T1000 (cell line): ENCODE results near the gene DAGLB.
"Not testable (repeated sequence)": the region's sequence is repeated elsewhere in the genome, so short reads cannot be mapped to it uniquely, and the experiment has no call there.

ENCODE experiments used
- DNase-seq: peaks from one replicate; lab custom pipeline; 2025; ENCODE audit warnings: mixed read lengths; lab: John Stamatoyannopoulos, UW

DAGLB gene

GRCh38 chr7:6447581-6448199, at the start of gene DAGLB:
Gene DAGLB (minus strand): TSS chr7:6447954. CDS start chr7:6447842, 112 bp downstream.
- DNase-seq = peak; percentile 87

- DNase-seq = no peak
These were observed 49.8 kb upstream of the DAGLB start for GRCh38 chr7:6497637-6497905.

- no peak for DNase-seq
These were observed 49.3 kb upstream of the DAGLB start for GRCh38 chr7:6496842-6497636.

- no peak for DNase-seq
These were observed 48.0 kb upstream of the DAGLB start for GRCh38 chr7:6495597-6496262.

GRCh38 chr7:6494365-6494764, 46.6 kb upstream of the DAGLB start:
- no peak for DNase-seq

- no peak for DNase-seq
These were observed 43.4 kb upstream of the DAGLB start for GRCh38 chr7:6491194-6491593.

GRCh38 chr7:6489612-6490011, 41.9 kb upstream of the DAGLB start:
- no peak for DNase-seq

GRCh38 chr7:6487184-6487545, 39.4 kb upstream of the DAGLB start:
- DNase-seq = no peak

- no peak for DNase-seq
These were observed 38.9 kb upstream of the DAGLB start for GRCh38 chr7:6486438-6487183.

- DNase-seq = no peak
These were observed 35.0 kb upstream of the DAGLB start for GRCh38 chr7:6482743-6483119.

GRCh38 chr7:6482307-6482706, 34.6 kb upstream of the DAGLB start:
- no peak for DNase-seq

- DNase-seq = no peak
These were observed 33.7 kb upstream of the DAGLB start for GRCh38 chr7:6481445-6481844.

GRCh38 chr7:6480323-6480660, 32.5 kb upstream of the DAGLB start:
- DNase-seq = no peak

- DNase-seq = no peak
These were observed 31.3 kb upstream of the DAGLB start for GRCh38 chr7:6479067-6479466.

GRCh38 chr7:6478186-6478585, 30.4 kb upstream of the DAGLB start:
- no peak for DNase-seq

- no peak for DNase-seq
These were observed 29.5 kb upstream of the DAGLB start for GRCh38 chr7:6477318-6477660.

GRCh38 chr7:6476596-6477317, 29.0 kb upstream of the DAGLB start:
- DNase-seq = no peak

- DNase-seq = no peak
These were observed 27.9 kb upstream of the DAGLB start for GRCh38 chr7:6475433-6476186.

- DNase-seq = no peak
These were observed 18.1 kb upstream of the DAGLB start for GRCh38 chr7:6465862-6466261.

GRCh38 chr7:6463609-6464008, 15.9 kb upstream of the DAGLB start:
- not testable (repeated sequence) for DNase-seq

- no peak for DNase-seq
These were observed 14.3 kb upstream of the DAGLB start for GRCh38 chr7:6461946-6462550.
